Epithelial cell of prostate (primary cell): ENCODE data around the gene RILPL1.
"Not testable (repeated sequence)": the region's sequence is repeated elsewhere in the genome, so short reads cannot be mapped to it uniquely, and the experiment has no call there.

Experiments used
- DNase-seq: peaks from one replicate; pipeline ENCODE4 v3.0.0-alpha.2; 2011; ENCODE audit warnings: low read depth, low spot score
- H3K27ac ChIP-seq: fragments of 450-650 bp; 2 replicates; pipeline ENCODE4 v1.5.1; 2017; ENCODE audit warnings: mild to moderate bottlenecking

The RILPL1 gene, protein sequence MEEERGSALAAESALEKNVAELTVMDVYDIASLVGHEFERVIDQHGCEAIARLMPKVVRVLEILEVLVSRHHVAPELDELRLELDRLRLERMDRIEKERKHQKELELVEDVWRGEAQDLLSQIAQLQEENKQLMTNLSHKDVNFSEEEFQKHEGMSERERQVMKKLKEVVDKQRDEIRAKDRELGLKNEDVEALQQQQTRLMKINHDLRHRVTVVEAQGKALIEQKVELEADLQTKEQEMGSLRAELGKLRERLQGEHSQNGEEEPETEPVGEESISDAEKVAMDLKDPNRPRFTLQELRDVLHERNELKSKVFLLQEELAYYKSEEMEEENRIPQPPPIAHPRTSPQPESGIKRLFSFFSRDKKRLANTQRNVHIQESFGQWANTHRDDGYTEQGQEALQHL

DNA sequence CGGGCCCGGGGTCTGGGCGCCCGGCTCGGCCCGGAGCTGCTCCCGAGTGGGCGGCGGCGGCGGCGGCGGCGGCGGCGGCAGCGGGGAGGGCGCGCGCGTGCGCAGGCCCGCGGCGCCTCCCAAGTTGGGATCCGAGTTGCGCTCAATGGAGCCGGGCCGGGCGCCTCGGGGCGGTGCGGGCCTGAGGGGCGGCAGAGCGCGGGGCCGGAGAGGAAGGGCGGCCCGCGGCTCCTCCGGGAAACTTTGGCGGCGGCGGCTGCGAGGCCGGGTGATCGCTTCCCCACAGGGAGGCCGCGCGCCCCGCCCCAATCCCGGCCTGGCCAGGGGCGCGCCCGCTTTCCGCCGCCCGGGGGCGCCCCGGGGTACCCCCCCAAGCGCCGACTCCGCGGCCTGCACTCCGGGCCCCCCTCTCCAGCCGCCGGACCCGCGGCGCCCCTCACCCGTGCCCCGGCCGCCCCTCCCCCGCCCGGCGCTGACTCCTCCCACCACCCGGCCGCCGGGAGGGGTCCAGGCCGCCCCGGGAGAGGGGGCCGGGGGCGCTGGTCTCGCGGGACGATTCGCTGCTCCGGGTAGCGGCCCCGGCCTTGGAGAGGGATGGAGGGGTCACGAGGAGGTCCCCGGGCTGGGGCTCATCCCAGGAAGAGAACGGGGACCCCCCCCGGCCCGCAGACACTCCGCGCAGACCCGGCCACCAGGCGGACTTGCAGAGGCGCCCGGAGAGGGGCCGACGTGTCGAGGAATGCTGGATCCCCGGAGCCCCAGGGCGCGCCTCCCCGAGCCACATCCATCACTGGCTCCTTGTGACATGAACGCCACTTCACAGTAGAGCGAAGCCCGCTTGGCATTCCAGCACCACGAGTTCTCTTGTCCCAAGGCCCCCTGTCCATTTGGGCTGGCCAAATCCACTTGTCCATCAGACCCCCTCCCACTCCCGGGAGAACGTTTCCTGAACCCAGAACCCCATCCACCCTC is at the start of gene RILPL1:
Gene RILPL1, minus strand, starts transcription at position 48 of the 972 bp plus-strand sequence. CDS start 237 bp downstream, outside the sequence.
- no peak for DNase-seq
- peak within 1 kb of the TSS; percentile 51 for H3K27ac ChIP-seq

DNA sequence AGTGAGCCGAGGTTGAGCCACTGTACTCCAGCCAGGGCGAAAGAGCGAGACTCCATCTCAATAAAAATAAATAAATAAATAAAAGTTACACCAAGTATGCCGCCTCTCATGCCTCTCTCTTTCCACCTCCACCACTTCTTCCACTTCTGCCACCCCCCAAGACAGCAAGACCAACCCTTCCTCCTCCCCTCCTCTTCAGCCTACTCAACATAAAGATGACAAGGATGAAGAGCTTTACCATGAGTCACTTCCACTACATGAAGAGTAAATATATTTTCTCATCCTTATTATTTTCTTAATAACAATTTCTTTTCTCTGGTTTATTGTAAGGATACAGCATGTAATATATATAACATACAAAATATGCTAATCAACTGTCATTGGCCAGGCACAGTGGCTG is 47.3 kb upstream of the RILPL1 start:
- peak overlapping the region; percentile 92 for H3K27ac ChIP-seq
- DNase-seq = no peak

DNA sequence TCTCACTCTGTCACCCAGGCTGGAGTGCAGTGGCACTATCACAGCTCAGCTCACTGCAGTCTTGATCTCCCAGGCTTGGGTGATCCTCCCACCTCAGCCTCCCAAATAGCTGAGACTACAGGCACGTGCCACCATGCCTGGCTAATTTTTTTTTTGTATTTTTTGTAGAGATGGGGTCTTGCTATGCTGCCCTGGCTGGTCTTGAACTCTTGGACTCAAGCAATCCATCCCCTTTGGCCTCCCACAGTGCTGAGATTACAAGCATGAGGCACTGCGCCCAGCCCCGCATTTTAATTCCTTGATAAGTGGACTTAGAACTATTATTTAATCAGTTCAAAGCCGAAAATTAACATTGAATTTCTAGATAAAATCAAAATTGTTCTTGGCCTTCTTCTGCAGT is 45.3 kb upstream of the RILPL1 start:
- H3K27ac ChIP-seq, DNase-seq: not testable (repeated sequence)

DNA sequence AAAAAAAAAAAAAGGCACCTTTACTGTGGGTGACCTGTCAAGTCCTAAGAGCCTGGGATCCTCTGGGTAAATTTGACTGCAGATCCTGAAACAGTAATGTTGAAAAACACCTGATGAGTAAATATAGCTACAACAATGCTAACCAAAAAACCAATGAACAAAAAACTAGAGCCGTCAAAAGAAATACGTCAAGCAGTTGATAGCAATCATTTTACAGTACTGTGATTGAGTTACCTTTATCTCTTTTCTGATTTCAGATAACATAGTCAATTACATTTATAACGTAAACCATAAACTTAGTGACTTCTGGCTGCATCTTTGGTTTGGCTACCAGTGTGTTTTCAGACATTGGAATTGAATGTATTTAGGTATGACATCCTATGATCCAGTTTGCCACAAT is 44.7 kb upstream of the RILPL1 start:
- no peak for DNase-seq

DNA sequence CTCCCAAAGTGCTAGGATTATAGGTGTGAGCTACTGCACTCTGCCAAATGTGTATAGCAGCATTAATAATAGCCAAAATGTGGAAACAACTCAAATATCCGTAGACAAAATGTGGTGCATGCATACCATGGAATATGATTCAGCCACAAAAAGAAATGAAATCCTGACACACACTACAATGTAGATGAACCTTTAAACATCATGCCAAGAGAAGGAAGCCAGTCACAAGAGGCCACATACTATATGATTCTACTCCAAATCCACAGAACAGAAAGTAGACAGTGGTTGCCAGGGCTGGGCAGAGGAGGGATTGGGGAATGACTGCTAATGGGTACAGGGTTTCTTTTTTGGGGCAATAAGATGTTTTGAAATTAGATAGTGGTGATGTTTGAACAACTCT is 43.1 kb upstream of the RILPL1 start:
- no peak overlapping the region for H3K27ac ChIP-seq
- no peak for DNase-seq

More for the DNA sequence above, 44.7 kb upstream of the RILPL1 start:
- H3K27ac ChIP-seq = no peak overlapping the region

DNA sequence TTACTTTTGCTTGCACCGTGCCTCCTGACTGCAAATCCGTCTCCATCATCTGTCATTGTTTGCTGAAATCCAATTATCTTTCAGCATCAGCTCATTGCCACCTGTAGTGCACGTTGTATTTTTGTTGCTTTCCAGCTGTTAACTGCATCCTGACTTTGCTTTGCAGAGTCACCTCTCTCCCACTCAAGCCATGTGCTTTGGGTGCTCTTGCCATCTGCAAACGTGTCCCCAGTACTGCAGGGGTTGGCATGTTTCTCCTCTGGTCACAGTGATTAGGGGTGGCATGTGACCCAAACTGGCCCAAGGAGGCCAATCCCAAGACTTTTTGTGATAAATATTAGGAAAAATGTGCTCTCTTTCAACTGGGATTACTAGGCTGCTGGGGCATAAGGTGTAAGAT is 40.4 kb upstream of the RILPL1 start:
- no peak for DNase-seq
- no peak overlapping the region for H3K27ac ChIP-seq

DNA sequence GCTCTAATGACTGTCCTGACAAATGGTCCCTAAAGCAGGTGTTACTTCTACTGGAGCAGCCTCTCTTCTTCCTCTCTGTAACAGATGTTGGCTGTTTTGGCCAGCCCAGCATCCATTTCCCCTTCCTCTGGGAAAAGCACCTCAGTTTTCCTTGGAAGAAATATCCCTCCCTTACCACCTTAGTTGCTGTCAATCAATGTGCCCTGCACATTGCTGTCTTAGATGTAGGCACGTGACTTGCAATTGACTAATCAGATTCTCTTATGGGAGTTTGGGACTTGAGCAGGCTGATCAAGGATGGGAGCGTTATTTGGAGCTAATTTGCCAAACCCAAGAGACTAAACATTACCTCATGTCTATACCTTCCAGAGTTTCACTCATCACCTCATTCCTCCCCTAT is 38.9 kb upstream of the RILPL1 start:
- no peak for DNase-seq
- no peak overlapping the region for H3K27ac ChIP-seq

DNA sequence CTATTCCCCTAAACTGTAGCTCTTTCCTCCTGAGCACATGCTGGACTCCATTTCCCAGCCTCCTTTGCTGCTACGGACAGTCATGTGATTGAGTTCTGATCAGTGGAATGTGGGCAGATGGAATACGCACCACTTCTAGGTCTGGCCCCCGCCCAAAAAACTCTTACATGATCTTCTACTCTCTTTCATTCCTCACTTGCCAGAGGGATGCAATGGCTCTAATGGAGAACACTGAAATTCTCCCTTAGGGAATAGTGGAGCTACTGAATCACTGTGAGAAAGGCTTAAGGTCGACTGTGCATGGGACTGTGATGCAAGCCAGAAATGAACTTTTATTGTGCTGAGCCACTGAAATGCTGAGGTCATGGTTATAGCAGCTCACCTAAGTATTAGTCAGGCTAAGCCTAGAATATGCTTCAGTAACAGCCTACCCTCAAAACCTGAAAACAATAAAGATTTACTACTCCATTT is 37.9 kb upstream of the RILPL1 start:
- peak; percentile 49 for DNase-seq
- H3K27ac ChIP-seq = peak overlapping the region; percentile 64

DNA sequence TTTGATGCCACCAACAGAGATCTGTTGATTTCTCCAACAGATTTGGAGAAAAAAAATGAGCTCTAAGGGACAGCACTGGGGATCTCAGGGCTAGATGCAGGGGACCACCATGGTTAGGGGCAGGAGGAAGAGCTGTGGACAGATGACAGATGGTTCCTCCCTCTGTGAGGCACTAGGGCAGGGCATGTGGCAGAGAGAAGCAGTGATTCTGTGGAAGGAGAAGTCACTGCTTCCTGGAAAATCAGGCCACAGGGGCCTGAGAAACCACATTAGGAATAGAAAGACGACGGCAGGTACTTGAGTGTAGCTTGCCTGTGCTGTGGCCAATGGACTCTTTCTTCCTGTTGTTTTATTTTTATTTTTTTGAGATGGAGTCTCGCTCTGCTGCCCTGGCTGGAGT is 25.9 kb upstream of the RILPL1 start:
- no peak overlapping the region for H3K27ac ChIP-seq
- DNase-seq = no peak

DNA sequence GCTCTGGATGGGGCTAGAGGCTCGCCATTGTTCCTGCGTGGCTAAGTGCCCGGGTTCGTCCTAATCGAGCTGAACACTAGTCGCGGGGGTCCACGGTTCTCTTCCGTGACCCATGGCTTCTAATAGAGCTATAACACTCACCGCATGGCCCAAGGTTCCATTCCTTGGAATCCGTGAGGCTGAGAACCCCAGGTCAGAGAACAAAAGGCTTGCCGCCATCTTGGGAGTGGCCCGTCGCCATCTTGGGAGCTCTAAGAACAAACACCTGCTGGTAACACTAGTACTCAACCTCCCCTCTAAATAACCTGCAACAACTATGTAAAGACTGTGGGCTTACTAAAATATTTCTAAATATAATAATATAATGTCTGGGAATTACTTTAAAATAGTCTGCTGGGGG is 25.0 kb upstream of the RILPL1 start:
- not testable (repeated sequence) for DNase-seq, H3K27ac ChIP-seq

DNA sequence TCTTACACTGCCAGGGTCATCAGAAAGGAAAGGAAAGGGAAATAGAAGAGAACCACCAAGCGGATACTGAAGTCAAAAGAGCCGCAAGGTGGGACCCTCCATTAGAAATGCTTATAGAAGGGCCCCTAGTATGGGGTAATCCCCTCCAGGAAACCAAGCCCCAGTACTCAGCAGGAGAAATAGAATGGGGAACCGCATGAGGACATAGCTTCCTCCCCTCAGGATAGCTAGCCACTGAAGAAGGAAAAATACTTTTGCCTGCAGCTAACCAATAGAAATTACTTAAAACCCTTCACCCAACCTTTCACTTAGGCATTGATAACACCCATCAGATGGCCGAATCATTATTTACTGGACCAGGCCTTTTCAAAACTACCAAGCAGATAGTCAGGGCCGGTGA is 21.3 kb upstream of the RILPL1 start:
- not testable (repeated sequence) for DNase-seq

DNA sequence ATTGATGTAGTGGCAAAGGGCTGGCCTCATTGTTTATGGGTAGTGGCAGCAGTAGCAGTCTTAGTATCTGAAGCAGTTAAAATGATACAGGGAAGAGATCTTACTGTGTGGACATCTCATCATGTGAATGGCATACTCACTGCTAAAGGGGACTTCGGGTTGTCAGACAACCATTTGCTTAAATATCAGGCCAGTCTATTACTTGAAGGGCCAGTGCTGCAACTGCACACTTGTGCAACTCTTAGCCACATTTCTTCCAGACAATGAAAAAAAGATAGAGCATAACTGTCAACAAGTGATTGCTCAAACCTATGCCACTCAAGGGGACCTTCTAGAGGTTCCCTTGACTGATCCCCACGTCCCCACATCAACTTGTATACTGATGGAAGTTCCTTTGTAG is 20.6 kb upstream of the RILPL1 start:
- H3K27ac ChIP-seq, DNase-seq: not testable (repeated sequence)

More for the DNA sequence above, 21.3 kb upstream of the RILPL1 start:
- not testable (repeated sequence) for H3K27ac ChIP-seq

DNA sequence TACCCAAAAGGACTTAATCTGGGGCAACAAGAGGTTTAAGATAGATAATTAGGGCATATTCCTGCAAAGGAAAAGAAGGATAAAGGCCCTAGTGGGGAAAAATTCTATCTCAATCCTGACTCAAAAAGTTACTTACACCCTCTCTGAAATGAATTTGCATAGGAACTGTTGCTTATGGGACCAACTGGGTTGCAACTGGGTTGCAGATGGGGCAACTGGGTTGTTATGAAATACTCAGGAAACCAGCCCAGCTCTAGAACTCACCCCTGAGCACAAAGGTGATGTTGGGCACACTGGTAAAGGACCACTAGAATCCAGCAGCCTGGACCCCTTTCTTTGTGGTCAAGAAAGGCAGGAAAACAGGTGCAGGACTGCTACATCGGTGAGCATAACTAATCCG is 17.2 kb upstream of the RILPL1 start:
- no peak overlapping the region for H3K27ac ChIP-seq
- no peak for DNase-seq

DNA sequence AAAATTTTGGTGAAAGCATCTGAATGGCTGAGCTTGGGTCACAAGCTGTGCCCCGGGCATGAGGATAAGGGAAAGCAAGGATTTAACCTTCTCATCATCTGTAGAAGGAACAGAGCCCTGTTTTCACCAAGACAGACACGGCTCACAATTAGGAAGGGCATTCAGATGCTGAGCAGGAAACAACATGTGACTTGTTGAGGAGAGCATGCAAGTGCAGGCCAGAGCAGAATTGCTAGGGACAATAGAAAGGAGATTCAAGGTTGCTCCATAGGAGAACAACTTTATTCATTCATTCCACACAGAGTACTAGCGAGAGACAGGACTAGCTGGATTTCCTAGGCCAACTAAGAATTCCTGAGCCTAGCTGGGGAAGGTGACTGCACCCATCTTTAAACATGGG is 14.6 kb upstream of the RILPL1 start:
- no peak for DNase-seq
- H3K27ac ChIP-seq = no peak overlapping the region

DNA sequence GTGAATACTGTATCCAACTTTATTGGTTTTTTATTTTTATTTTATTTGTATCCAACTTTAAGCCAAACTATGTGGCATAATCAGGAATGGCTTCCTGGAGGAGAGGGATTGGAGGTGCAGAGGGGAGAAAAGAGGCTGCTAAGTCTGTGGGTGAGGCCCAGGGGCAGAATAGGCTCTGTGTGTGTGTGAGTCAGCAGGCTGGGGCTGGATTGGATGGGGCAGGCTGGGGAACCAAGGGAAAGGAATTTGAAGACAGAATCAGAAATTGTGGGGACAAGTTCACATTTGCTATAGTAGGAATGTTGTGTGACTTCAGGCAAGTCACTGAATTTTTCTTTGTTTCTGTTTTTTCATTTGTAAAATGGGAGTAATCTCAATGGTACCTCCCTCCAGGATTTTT is 12.8 kb upstream of the RILPL1 start:
- H3K27ac ChIP-seq = peak overlapping the region; percentile 2
- no peak for DNase-seq

DNA sequence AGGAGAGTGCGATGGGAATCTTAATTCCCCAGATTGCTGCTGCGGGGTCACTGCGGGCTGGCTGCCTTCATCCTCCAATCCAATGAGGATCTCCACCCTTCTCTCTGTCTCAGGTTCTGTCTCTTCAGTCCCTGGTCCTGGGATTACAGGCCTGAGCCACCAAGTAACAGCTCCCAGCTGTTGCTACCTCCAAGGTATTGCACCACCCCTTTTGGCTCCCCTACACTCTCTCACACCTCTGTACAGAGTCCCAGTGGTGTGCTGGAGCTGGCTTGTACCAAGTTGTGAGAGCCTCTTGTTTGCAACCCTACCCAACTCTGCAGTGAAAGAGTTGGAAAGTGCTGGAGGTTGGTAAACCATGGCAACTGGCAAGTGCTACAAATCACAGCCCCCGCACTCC is 10.0 kb upstream of the RILPL1 start:
- H3K27ac ChIP-seq = no peak overlapping the region
- DNase-seq = no peak

DNA sequence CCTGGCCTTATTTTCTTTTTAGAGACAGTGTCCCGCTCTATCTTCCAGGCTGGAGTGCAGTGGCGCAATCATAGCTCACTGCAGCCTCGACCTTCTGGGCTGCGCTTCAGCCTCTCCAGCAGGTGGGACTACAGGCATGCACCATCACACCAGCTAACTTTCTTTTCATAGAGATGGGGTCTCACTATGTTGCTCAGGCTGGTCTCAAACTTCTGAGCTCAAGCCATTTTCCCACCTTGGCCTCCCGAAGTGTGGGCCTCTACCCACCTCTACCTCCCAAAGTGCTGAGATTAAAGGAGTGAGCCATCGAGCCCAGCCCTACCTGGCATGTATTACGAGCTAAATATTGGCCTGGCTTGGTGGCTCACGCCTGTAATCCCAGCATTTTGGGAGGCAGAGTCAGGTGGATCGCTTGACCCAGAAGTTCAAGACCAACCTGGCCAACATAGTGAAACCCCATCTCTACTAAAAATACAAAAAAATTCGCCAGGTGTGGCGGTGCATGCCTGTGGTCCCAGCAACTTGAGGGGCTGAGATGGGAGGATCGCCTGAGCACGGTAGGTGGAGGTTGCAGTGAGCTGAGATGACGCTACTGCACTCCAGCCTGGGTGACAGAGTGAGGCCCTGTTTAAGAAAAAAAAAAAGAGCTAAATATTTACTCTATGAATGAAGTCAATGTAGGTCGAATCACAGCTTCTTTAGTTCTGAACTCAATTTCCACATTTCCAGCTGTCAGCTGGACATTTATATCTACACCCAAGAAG is 7.6 kb upstream of the RILPL1 start:
- no peak for DNase-seq
- no peak overlapping the region for H3K27ac ChIP-seq

DNA sequence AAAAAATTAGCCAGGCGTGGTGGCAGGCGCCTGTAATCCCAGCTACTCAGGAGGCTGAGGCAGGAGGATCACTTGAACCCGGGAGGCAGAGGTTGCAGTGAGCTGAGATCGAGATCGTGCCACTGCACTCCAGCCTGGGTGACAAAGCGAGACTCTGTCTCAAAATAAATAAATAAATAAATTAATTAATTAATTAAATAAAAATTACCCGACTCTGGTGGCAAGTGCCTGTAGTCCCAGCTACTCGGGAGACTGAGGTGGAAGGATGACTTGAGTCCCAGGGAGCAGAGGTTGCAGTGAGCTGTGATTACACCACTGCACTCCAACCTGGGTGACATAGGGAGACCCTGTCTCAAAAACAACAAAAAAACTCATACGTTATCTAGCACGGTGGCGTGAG is 2.4 kb upstream of the RILPL1 start:
- H3K27ac ChIP-seq, DNase-seq: not testable (repeated sequence)

DNA sequence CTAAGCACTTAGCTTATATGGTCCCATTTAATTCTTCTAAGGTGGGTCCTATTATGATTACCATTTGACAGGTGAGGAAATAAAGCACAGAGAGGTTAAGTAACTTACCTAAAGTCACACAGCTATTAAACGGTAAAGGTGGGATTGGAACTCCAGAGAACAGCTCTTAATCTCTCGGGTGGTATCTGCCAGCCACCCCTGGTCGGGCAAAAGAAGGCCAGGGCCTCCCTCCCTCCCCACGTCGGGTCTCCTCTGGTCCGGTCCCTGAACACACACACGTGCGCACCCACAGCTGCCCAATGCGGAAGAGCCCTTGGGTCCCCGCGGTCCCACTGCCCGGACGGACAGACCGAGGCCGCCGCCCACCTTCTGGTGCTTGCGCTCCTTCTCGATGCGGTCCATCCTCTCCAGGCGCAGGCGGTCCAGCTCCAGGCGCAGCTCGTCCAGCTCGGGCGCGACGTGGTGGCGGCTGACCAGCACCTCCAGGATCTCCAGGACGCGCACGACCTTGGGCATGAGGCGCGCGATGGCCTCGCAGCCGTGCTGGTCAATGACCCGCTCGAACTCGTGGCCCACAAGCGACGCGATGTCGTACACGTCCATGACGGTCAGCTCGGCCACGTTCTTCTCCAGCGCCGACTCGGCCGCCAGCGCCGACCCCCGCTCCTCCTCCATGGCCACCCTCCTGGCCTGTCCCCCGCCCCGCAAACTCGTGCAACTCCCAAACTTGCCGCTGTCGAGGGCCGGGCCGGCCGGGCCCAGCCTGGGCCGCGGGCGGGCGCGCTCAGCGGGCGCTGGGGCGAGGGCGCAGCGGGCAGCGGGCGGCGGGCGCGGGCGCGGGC is 490 bp downstream of the RILPL1 start:
- H3K27ac ChIP-seq = peak overlapping the region; percentile 51
- no peak for DNase-seq
